PC-9 (cell line): ENCODE results near the gene SEMA4C. TPM values are rescaled to one million over a fixed set of nuclear protein-coding genes. Genes with fewer than 3 reads are reported as not detected.

Experiments
- BruUV-seq: library from RNA; stranded (reverse); fragments of 400-500 nt; replicated peaks from 2 replicates; lab custom pipeline; 2021; lab: Mats Ljungman, UMichigan
- CTCF ChIA-PET: fragments of 300-600 bp; sonication (Branson Sonifier 250); formaldehyde crosslinking; loops from one replicate; lab custom pipeline; 2022; ENCODE audit warnings: antibody characterized with exemption; lab: Charles Lee
- POLR2A ChIA-PET: fragments of 300-600 bp; sonication (Branson Sonifier 250); formaldehyde crosslinking; loops from one replicate; lab custom pipeline; 2022; ENCODE audit warnings: antibody characterized with exemption; ENCODE audit not compliant: unreplicated experiment; lab: Charles Lee
- DNase-seq, 2 experiments: peaks; one replicate each; pipeline versions ENCODE4 v3.0.0 to v3.0.0-alpha.2; 2015 to 2022; ENCODE audit warnings: mixed read lengths in 1 of 2
- H2AFZ ChIP-seq: fragments of 200-600 bp; sonication (generic); 2 replicates; pipeline ENCODE4 v1.8.1; 2017; ENCODE audit warnings: antibody characterized with exemption
- H3F3A ChIP-seq: fragments of 200-600 bp; sonication (generic); 2 replicates; pipeline ENCODE4 v1.8.1; 2017; ENCODE audit warnings: antibody characterized with exemption, mild to moderate bottlenecking, low read depth; ENCODE audit not compliant: insufficient read depth
- H3K27ac ChIP-seq: fragments of 200-600 bp; sonication (generic); 2 replicates; pipeline ENCODE4 v1.6.1; 2016; ENCODE audit warnings: mixed run types
- H3K27me3 ChIP-seq: fragments of 200-600 bp; sonication (generic); 2 replicates; pipeline ENCODE4 v1.6.1; 2016; ENCODE audit warnings: low read depth, mixed run types; ENCODE audit not compliant: insufficient read depth
- H3K36me3 ChIP-seq: fragments of 200-600 bp; sonication (generic); 2 replicates; pipeline ENCODE4 v1.6.1; 2016; ENCODE audit warnings: low read depth, mixed run types
- H3K4me1 ChIP-seq: fragments of 200-600 bp; sonication (generic); replicated peaks from 2 replicates; pipeline ENCODE4 v1.6.1; 2016; ENCODE audit warnings: mixed run types; ENCODE audit not compliant: insufficient read depth
- H3K4me2 ChIP-seq: fragments of 200-600 bp; sonication (generic); 2 replicates; pipeline ENCODE4 v1.6.1; 2017; ENCODE audit warnings: mixed run types
- H3K4me3 ChIP-seq: fragments of 200-600 bp; sonication (generic); 2 replicates; pipeline ENCODE4 v1.6.1; 2016; ENCODE audit warnings: mixed run types
- H3K79me2 ChIP-seq: fragments of 200-600 bp; sonication (generic); 2 replicates; pipeline ENCODE4 v1.6.1; 2017; ENCODE audit warnings: low read depth, mixed run types
- H3K9me2 ChIP-seq: fragments of 200-600 bp; sonication (generic); 2 replicates; pipeline ENCODE4 v1.8.1; 2017; ENCODE audit warnings: mild to moderate bottlenecking; ENCODE audit not compliant: insufficient read depth
- H3K9me3 ChIP-seq: fragments of 200-600 bp; sonication (generic); 2 replicates; pipeline ENCODE4 v1.8.1; 2016; ENCODE audit warnings: low read depth; ENCODE audit not compliant: insufficient read depth
- H4K20me1 ChIP-seq: fragments of 200-600 bp; sonication (generic); 2 replicates; pipeline ENCODE4 v1.8.1; 2017; ENCODE audit not compliant: insufficient read depth
- CTCF ChIP-seq: fragments of 200-600 bp; sonication (generic); conservative IDR thresholded peaks from 2 replicates; pipeline ENCODE4 v1.6.1; 2017; ENCODE audit warnings: mixed run types, antibody characterized with exemption, mild to moderate bottlenecking, moderate library complexity
- EZH2 ChIP-seq: fragments of 200-600 bp; sonication (generic); IDR thresholded peaks from 2 replicates; pipeline ENCODE4 v1.8.0; 2017; ENCODE audit warnings: antibody characterized with exemption, low read depth
- intact Hi-C: fragments of 100-400 bp; cut with micrococcal nuclease; formaldehyde crosslinking; loops from one replicate; pipeline ENCODE4 v1.10.0; 2022; ENCODE audit not compliant: unreplicated experiment
- total RNA-seq: library from RNA; stranded (reverse); gene quantifications from 2 replicates; pipeline ENCODE4 v1.2.3, GENCODE V29; 2021

SEMA4C gene
- total RNA-seq, 1 experiment from 2014 or later, result 52.8 TPM

GRCh38 chr2:96811917-96812316 is 58.0 kb downstream of the SEMA4C start:
- Histone ChIP-seq H3K79me2 (no peaks in the 10 kb centered on the region), H4K20me1 (no peaks in the 10 kb centered on the region), H3K36me3 (no peaks in the 10 kb centered on the region), H3K27ac (no peak overlapping the region), H2AFZ (no peak overlapping the region), H3K4me1 (peaks cover 6% of the 10 kb centered on the region), H3K27me3 (no peaks in the 10 kb centered on the region), H3K9me3 (no peaks in the 10 kb centered on the region), H3F3A (peaks cover 12% of the 10 kb centered on the region), H3K4me3 (no peak overlapping the region), H3K4me2 (no peak overlapping the region), H3K9me2 (no peaks in the 10 kb centered on the region)
- CTCF ChIA-PET, result no interaction called here
- no TSS peak for BruUV-seq
- POLR2A ChIA-PET, result no interaction called here
- no peak for DNase-seq
- intact Hi-C loops, result no loop called here
- no peak for TF ChIP-seq EZH2
- no peak for TF ChIP-seq CTCF

GRCh38 chr2:96810783-96811192 is 59.1 kb downstream of the SEMA4C start:
- H3K4me2 ChIP-seq, result no peak overlapping the region
- CTCF ChIA-PET, result no interaction called here
- no TSS peak for BruUV-seq

GRCh38 chr2:96809951-96810782 is 59.7 kb downstream of the SEMA4C start:
- POLR2A ChIA-PET, result no interaction called here

More at GRCh38 chr2:96810783-96811192, 59.1 kb downstream of the SEMA4C start:
- Histone ChIP-seq H3K4me1 (peaks cover 6% of the 10 kb centered on the region), H3K9me3 (no peaks in the 10 kb centered on the region), H3K27ac (no peak overlapping the region), H3K27me3 (no peaks in the 10 kb centered on the region), H3K9me2 (no peaks in the 10 kb centered on the region), H2AFZ (no peak overlapping the region), H3F3A (peaks cover 12% of the 10 kb centered on the region), H3K79me2 (no peaks in the 10 kb centered on the region), H3K36me3 (no peaks in the 10 kb centered on the region), H4K20me1 (no peaks in the 10 kb centered on the region), H3K4me3 (no peak overlapping the region)
- no peak for TF ChIP-seq EZH2
- TF ChIP-seq CTCF, result no peak
- intact Hi-C loops, result no loop called here
- POLR2A ChIA-PET, result no interaction called here
- DNase-seq, result no peak

More at GRCh38 chr2:96809951-96810782, 59.7 kb downstream of the SEMA4C start:
- H3K27me3 ChIP-seq, result no peaks in the 10 kb centered on the region
- H3K9me3 ChIP-seq, result no peaks in the 10 kb centered on the region
- H4K20me1 ChIP-seq, result no peaks in the 10 kb centered on the region
- no peak overlapping the region for H3K27ac ChIP-seq
- peaks cover 6% of the 10 kb centered on the region for H3F3A ChIP-seq
- intact Hi-C loops, result no loop called here
- no peak overlapping the region for H3K4me2 ChIP-seq
- CTCF ChIA-PET, result no interaction called here
- no peaks in the 10 kb centered on the region for H3K36me3 ChIP-seq
- no peak overlapping the region for H2AFZ ChIP-seq
- no peak overlapping the region for H3K4me3 ChIP-seq
- H3K9me2 ChIP-seq, result no peaks in the 10 kb centered on the region
- H3K79me2 ChIP-seq, result no peaks in the 10 kb centered on the region
- TSS peak; percentile 14 for BruUV-seq
- no peak for DNase-seq
- peaks cover 4% of the 10 kb centered on the region for H3K4me1 ChIP-seq
- TF ChIP-seq EZH2 (no peak), CTCF (no peak)

Other genes starting within 250 kb of the SEMA4C start
- gene KANSL3, start 231.8 kb downstream of the SEMA4C start, total RNA-seq, result 52.0 and 53.8 TPM in 2 replicates
- 0.09 TPM in 1 of 2 replicates, not detected in the other for gene FER1L5, start 227.3 kb downstream of the SEMA4C start, total RNA-seq
- 13.2 and 15.6 TPM in 2 replicates for gene LMAN2L, start 130.0 kb downstream of the SEMA4C start, total RNA-seq
- gene CNNM4, start 109.2 kb downstream of the SEMA4C start, total RNA-seq, result 28.2 and 31.4 TPM in 2 replicates
- gene CNNM3, start 53.8 kb downstream of the SEMA4C start, total RNA-seq, result 28.7 and 28.8 TPM in 2 replicates
- gene ANKRD23, start 26.1 kb downstream of the SEMA4C start, total RNA-seq, result 6.0 and 8.9 TPM in 2 replicates
- gene ANKRD39, start 12.1 kb downstream of the SEMA4C start, total RNA-seq, result 19.0 and 23.2 TPM in 2 replicates
- gene FAM178B, start 116.5 kb upstream of the SEMA4C start, total RNA-seq, result 1.8 and 3.5 TPM in 2 replicates
- 28.8 and 38.6 TPM in 2 replicates for gene FAHD2B, start 224.8 kb upstream of the SEMA4C start, total RNA-seq
- gene ANKRD36, start 243.1 kb upstream of the SEMA4C start, total RNA-seq, result 26.9 and 32.3 TPM in 2 replicates